Parathyroid adenoma (tissue), 2 donors: ENCODE data around the gene CXCR4.

ENCODE experiments used
- H2AFZ ChIP-seq: fragments of 300-600 bp; sonication (generic); one replicate; pipeline ENCODE4 v1.7.0; 2017; ENCODE audit warnings: antibody characterized with exemption, mild to moderate bottlenecking
- H3K27ac ChIP-seq: fragments of 300-600 bp; sonication (generic); one replicate; pipeline ENCODE4 v1.7.0; 2017
- H3K27me3 ChIP-seq: fragments of 300-600 bp; sonication (generic); one replicate; pipeline ENCODE4 v1.7.0; 2017; ENCODE audit warnings: low read length; ENCODE audit not compliant: control insufficient read depth, insufficient read depth
- H3K36me3 ChIP-seq: fragments of 300-600 bp; sonication (generic); one replicate; pipeline ENCODE4 v1.7.0; 2017; ENCODE audit warnings: low read length; ENCODE audit not compliant: control insufficient read depth, insufficient read depth
- H3K4me1 ChIP-seq: fragments of 300-600 bp; sonication (generic); one replicate; pipeline ENCODE4 v1.7.0; 2017; ENCODE audit warnings: control low read depth
- H3K4me2 ChIP-seq: fragments of 300-600 bp; sonication (generic); one replicate; pipeline ENCODE4 v1.7.0; 2017; ENCODE audit warnings: low read length
- H3K4me3 ChIP-seq: fragments of 300-600 bp; sonication (generic); one replicate; pipeline ENCODE4 v1.7.0; 2017; ENCODE audit warnings: low read depth, low read length
- H3K79me2 ChIP-seq: fragments of 300-600 bp; sonication (generic); one replicate; pipeline ENCODE4 v1.7.0; 2017; ENCODE audit warnings: control low read depth
- H3K9ac ChIP-seq: fragments of 300-600 bp; sonication (generic); one replicate; pipeline ENCODE4 v1.7.0; 2017; ENCODE audit warnings: mild to moderate bottlenecking
- H3K9me3 ChIP-seq: fragments of 300-600 bp; sonication (generic); one replicate; pipeline ENCODE4 v1.7.0; 2017; ENCODE audit warnings: low read length; ENCODE audit not compliant: control insufficient read depth
- CTCF ChIP-seq: fragments of 300-600 bp; sonication (generic); IDR thresholded peaks from one replicate; pipeline ENCODE4 v1.7.0; 2017; ENCODE audit warnings: antibody characterized with exemption, mild to moderate bottlenecking
- donor health status: primary hyperparathyroidism.

Gene CXCR4

GRCh38 chr2:136133176-136133575 lies 15.2 kb upstream of the CXCR4 start:
- H3K36me3 ChIP-seq: no peaks in the 10 kb centered on the region
- H3K9ac ChIP-seq: no peak overlapping the region
- no peak overlapping the region for H3K4me2 ChIP-seq
- H3K9me3 ChIP-seq: no peaks in the 10 kb centered on the region
- no peak overlapping the region for H3K4me3 ChIP-seq
- no peaks in the 10 kb centered on the region for H3K4me1 ChIP-seq
- no peaks in the 10 kb centered on the region for H3K27me3 ChIP-seq
- no peak overlapping the region for H3K27ac ChIP-seq
- no peaks in the 10 kb centered on the region for H3K79me2 ChIP-seq
- no peak overlapping the region for H2AFZ ChIP-seq
- TF ChIP-seq CTCF: no peak

- no peaks in the 10 kb centered on the region for H3K36me3 ChIP-seq
These were observed 14.8 kb upstream of the CXCR4 start for GRCh38 chr2:136132825-136133155.

GRCh38 chr2:136131961-136132824 lies 14.2 kb upstream of the CXCR4 start:
- H2AFZ ChIP-seq: no peak overlapping the region
- H3K4me3 ChIP-seq: no peak overlapping the region
- H3K4me2 ChIP-seq: no peak overlapping the region
- no peak for TF ChIP-seq CTCF
- H3K27me3 ChIP-seq: no peaks in the 10 kb centered on the region
- H3K9ac ChIP-seq: no peak overlapping the region
- no peaks in the 10 kb centered on the region for H3K36me3 ChIP-seq
- no peaks in the 10 kb centered on the region for H3K9me3 ChIP-seq
- no peak overlapping the region for H3K27ac ChIP-seq
- no peaks in the 10 kb centered on the region for H3K4me1 ChIP-seq
- H3K79me2 ChIP-seq: no peaks in the 10 kb centered on the region

More at GRCh38 chr2:136132825-136133155, 14.8 kb upstream of the CXCR4 start:
- Histone ChIP-seq H2AFZ (no peak overlapping the region), H3K4me2 (no peak overlapping the region), H3K4me3 (no peak overlapping the region), H3K9ac (no peak overlapping the region), H3K79me2 (no peaks in the 10 kb centered on the region), H3K27ac (no peak overlapping the region), H3K4me1 (no peaks in the 10 kb centered on the region), H3K9me3 (no peaks in the 10 kb centered on the region), H3K27me3 (no peaks in the 10 kb centered on the region)
- no peak for TF ChIP-seq CTCF

- Histone ChIP-seq H3K79me2 (no peaks in the 10 kb centered on the region), H3K4me3 (no peak overlapping the region), H2AFZ (no peak overlapping the region), H3K9me3 (no peaks in the 10 kb centered on the region), H3K4me2 (no peak overlapping the region), H3K4me1 (no peaks in the 10 kb centered on the region), H3K9ac (no peak overlapping the region), H3K36me3 (no peaks in the 10 kb centered on the region), H3K27me3 (no peaks in the 10 kb centered on the region), H3K27ac (no peak overlapping the region)
- TF ChIP-seq CTCF: no peak
These were observed 13.6 kb upstream of the CXCR4 start for GRCh38 chr2:136131484-136131960.

- Histone ChIP-seq H3K79me2 (no peaks in the 10 kb centered on the region), H3K9me3 (no peaks in the 10 kb centered on the region), H2AFZ (no peak overlapping the region), H3K9ac (no peak overlapping the region), H3K36me3 (no peaks in the 10 kb centered on the region), H3K27ac (no peak overlapping the region), H3K4me1 (no peaks in the 10 kb centered on the region), H3K4me2 (no peak overlapping the region), H3K27me3 (no peaks in the 10 kb centered on the region), H3K4me3 (no peak overlapping the region)
- no peak for TF ChIP-seq CTCF
These were observed 12.6 kb upstream of the CXCR4 start for GRCh38 chr2:136130511-136130910.
